Measurements from ENCODE around the gene S100PBP.

DNA sequence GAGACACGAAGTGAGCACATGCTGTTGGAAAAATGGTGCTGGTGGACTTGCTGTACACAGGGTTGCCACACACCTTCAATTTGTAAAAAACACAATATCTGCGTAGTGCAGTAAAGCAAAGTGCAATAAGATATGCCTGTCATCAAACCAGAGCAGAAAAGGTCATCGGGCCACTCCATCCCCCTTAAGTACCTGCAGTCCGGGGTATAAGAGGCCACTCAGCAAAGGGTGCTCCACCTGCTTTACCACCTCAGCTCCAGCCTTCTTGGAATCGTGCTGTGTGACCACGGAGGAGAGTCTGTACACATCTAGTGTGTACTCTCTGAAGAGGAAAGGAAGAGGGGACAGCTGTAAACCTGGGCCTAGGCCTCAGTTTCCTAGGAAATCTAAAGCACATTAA lies 11.2 kb upstream of the S100PBP start:
- TF ChIP-seq, protein P1, sequence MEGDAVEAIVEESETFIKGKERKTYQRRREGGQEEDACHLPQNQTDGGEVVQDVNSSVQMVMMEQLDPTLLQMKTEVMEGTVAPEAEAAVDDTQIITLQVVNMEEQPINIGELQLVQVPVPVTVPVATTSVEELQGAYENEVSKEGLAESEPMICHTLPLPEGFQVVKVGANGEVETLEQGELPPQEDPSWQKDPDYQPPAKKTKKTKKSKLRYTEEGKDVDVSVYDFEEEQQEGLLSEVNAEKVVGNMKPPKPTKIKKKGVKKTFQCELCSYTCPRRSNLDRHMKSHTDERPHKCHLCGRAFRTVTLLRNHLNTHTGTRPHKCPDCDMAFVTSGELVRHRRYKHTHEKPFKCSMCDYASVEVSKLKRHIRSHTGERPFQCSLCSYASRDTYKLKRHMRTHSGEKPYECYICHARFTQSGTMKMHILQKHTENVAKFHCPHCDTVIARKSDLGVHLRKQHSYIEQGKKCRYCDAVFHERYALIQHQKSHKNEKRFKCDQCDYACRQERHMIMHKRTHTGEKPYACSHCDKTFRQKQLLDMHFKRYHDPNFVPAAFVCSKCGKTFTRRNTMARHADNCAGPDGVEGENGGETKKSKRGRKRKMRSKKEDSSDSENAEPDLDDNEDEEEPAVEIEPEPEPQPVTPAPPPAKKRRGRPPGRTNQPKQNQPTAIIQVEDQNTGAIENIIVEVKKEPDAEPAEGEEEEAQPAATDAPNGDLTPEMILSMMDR (conservative IDR thresholded peaks at IDR 0.05; ENCODE audit: low read length): no peak
- TF ChIP-seq EZH2phosphoT487 (IDR thresholded peaks at IDR 0.05; ENCODE audit: borderline replicate concordance): no peak

Data from Loucy (cell line).